Measurements from ENCODE around the gene SESN3.

- no peak for TF ChIP-seq CTCF (IDR thresholded peaks at IDR 0.05; ENCODE audit: low read length)
- TF ChIP-seq EZH2 (optimal IDR thresholded peaks at IDR 0.05; ENCODE audit: low read depth, low read length): no peak
Measured at GRCh38 chr11:95115597-95115996, 115.4 kb downstream of the SESN3 start.

All from MM.1S (cell line).